ENCODE results near the gene IGSF3. TPM values are rescaled to one million over a fixed set of nuclear protein-coding genes. Genes with fewer than 3 reads are reported as not detected.

Gene IGSF3
- total RNA-seq, 1 experiment from 2014 or later: 32.4 TPM

DNA sequence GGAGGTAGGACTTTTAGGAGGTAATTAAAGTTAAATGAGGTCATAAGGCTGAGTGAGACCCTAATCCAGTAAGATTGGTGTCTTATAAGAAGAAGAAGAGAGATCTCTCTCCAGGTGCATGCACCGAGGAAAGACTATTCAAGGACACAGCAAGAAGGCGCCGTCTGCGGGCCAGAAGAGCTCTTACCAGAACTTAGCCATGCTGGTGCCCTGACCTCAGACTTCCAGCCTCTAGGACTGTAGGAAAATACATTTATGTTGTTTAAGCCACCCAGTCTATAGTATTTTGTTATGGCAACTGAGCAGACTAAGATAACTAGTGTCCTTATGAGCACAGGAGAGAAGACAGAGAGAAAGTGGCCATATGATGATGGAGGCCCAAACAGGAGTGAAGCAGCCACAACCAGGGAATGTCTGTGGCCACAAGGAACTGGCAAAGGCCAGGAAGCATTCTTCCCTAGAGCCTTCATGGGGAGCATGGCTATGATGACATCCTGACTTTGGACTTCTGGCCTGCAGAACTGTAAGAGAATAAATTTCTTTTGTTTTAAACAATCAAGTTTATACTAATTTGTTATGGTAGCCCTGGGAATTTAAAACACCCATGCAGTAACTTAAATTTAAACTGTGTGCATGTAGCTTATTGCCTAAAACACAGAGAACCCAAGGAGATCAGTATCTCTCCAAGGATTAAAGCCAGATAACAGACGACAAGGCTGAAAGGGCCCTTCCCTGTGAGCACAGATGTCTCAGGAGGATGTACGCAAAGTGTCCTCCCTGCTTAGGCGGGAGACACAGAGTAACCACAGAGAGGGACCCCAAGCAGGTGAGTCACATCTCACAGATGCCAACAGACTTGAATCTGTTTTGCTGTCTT is 86.8 kb downstream of the IGSF3 start:
- no peak for ATAC-seq
- Mint-ChIP-seq H3K27ac (no peak overlapping the region), H3K36me3 (peaks cover 11% of the 10 kb centered on the region), H3K9me3 (no peaks in the 10 kb centered on the region), H3K27me3 (ENCODE audit: low read depth) (no peaks in the 10 kb centered on the region), H3K4me1 (no peaks in the 10 kb centered on the region), H3K4me3 (no peak overlapping the region)
- TF ChIP-seq, protein P1, sequence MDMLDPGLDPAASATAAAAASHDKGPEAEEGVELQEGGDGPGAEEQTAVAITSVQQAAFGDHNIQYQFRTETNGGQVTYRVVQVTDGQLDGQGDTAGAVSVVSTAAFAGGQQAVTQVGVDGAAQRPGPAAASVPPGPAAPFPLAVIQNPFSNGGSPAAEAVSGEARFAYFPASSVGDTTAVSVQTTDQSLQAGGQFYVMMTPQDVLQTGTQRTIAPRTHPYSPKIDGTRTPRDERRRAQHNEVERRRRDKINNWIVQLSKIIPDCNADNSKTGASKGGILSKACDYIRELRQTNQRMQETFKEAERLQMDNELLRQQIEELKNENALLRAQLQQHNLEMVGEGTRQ (CRISPR knock-in tag; IDR thresholded peaks at IDR 0.05): no peak
- TF ChIP-seq, protein P2, sequence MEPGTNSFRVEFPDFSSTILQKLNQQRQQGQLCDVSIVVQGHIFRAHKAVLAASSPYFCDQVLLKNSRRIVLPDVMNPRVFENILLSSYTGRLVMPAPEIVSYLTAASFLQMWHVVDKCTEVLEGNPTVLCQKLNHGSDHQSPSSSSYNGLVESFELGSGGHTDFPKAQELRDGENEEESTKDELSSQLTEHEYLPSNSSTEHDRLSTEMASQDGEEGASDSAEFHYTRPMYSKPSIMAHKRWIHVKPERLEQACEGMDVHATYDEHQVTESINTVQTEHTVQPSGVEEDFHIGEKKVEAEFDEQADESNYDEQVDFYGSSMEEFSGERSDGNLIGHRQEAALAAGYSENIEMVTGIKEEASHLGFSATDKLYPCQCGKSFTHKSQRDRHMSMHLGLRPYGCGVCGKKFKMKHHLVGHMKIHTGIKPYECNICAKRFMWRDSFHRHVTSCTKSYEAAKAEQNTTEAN (CRISPR knock-in tag; IDR thresholded peaks at IDR 0.05): no peak
- no peak for TF ChIP-seq GTF2I (CRISPR knock-in tag; conservative IDR thresholded peaks at IDR 0.05)
- TF ChIP-seq CREM (CRISPR knock-in tag; IDR thresholded peaks at IDR 0.05): no peak
- TF ChIP-seq, protein P3, sequence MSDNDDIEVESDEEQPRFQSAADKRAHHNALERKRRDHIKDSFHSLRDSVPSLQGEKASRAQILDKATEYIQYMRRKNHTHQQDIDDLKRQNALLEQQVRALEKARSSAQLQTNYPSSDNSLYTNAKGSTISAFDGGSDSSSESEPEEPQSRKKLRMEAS (CRISPR knock-in tag; IDR thresholded peaks at IDR 0.05): no peak
- TF ChIP-seq MYBL2 (CRISPR knock-in tag; IDR thresholded peaks at IDR 0.05): no peak
- TF ChIP-seq ESRRA (CRISPR knock-in tag; IDR thresholded peaks at IDR 0.05; ENCODE audit: borderline replicate concordance): no peak
- TF ChIP-seq, protein P4, sequence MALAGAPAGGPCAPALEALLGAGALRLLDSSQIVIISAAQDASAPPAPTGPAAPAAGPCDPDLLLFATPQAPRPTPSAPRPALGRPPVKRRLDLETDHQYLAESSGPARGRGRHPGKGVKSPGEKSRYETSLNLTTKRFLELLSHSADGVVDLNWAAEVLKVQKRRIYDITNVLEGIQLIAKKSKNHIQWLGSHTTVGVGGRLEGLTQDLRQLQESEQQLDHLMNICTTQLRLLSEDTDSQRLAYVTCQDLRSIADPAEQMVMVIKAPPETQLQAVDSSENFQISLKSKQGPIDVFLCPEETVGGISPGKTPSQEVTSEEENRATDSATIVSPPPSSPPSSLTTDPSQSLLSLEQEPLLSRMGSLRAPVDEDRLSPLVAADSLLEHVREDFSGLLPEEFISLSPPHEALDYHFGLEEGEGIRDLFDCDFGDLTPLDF (CRISPR knock-in tag; IDR thresholded peaks at IDR 0.05): no peak
- no peak for TF ChIP-seq PRRX2 (CRISPR knock-in tag; IDR thresholded peaks at IDR 0.05)
- no peak for TF ChIP-seq NFYB (CRISPR knock-in tag; conservative IDR thresholded peaks at IDR 0.05; ENCODE audit: low read depth)
- no peak for TF ChIP-seq NFATC4 (CRISPR knock-in tag; IDR thresholded peaks at IDR 0.05)
- TF ChIP-seq FOXP1 (CRISPR knock-in tag; IDR thresholded peaks at IDR 0.05; ENCODE audit: borderline replicate concordance): no peak
- TF ChIP-seq ZNF416 (CRISPR knock-in tag; IDR thresholded peaks at IDR 0.05): no peak
- TF ChIP-seq ZNF138 (CRISPR knock-in tag; conservative IDR thresholded peaks at IDR 0.05): no peak
- no peak for TF ChIP-seq GABPB1 (CRISPR knock-in tag; IDR thresholded peaks at IDR 0.05)
- TF ChIP-seq NR3C1 (CRISPR knock-in tag; conservative IDR thresholded peaks at IDR 0.05; ENCODE audit: low read depth): no peak
- no peak for TF ChIP-seq ZNF671 (CRISPR knock-in tag; IDR thresholded peaks at IDR 0.05)
- TF ChIP-seq, protein P5, sequence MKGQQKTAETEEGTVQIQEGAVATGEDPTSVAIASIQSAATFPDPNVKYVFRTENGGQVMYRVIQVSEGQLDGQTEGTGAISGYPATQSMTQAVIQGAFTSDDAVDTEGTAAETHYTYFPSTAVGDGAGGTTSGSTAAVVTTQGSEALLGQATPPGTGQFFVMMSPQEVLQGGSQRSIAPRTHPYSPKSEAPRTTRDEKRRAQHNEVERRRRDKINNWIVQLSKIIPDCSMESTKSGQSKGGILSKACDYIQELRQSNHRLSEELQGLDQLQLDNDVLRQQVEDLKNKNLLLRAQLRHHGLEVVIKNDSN (CRISPR knock-in tag; IDR thresholded peaks at IDR 0.05): no peak
- ChIA-PET POLR2A (no interaction called here), CTCF (no interaction called here)
- DNase-seq (ENCODE audit: low spot score): no peak

DNA sequence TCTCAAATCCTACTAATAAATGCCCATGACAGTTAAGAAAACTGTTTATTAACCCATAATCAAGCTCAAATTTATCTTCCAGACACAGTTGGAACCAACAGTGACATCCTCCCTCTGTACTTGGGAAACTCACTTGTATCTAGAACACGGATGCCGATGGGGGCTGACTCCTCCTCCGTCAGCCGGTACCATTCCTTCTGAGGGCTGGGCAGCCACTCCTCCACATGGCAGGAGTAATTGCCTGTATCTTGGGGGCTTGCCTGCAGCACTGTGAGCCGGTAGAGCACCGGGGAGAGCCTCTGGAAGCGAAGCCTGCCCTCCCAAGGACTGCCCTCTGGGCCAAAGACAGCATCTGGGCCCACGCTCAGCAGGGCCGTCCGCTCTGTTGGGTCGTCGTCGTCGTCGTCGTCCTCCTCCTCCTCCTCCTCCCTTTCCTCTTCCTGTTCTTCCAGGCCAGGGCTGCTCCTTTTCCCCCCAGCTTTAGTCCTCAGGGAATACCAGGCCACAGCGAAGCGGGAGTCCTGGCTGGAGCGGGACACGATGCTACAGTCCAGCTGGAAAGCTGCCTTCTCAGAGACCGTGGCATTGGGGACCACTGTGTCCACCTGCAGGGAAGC is 88.2 kb downstream of the IGSF3 start:
- no peak for ATAC-seq
- Mint-ChIP-seq H3K27ac (no peak overlapping the region), H3K36me3 (peaks cover 4% of the 10 kb centered on the region), H3K4me1 (peaks cover 6% of the 10 kb centered on the region), H3K9me3 (no peaks in the 10 kb centered on the region), H3K27me3 (ENCODE audit: low read depth) (no peaks in the 10 kb centered on the region), H3K4me3 (no peak overlapping the region)
- DNase-seq (ENCODE audit: low spot score): no peak
- ChIA-PET CTCF (interaction anchor here (0.9 kb wide), 1 partner anchor 17 kb away, joined by 3 read pairs; no protein-coding TSS in a partner anchor), POLR2A (no interaction called here)
- TF ChIP-seq FOXJ3 (CRISPR knock-in tag; IDR thresholded peaks at IDR 0.05; ENCODE audit: borderline replicate concordance) (no peak), OVOL2 (CRISPR knock-in tag; IDR thresholded peaks at IDR 0.05; ENCODE audit: borderline replicate concordance) (no peak), CBFB (CRISPR knock-in tag; IDR thresholded peaks at IDR 0.05; ENCODE audit: low read depth) (no peak), GTF2I (CRISPR knock-in tag; conservative IDR thresholded peaks at IDR 0.05) (no peak), ZBTB21 (CRISPR knock-in tag; IDR thresholded peaks at IDR 0.05; ENCODE audit: borderline replicate concordance) (no peak), SOX15 (CRISPR knock-in tag; IDR thresholded peaks at IDR 0.05) (no peak), ZNF416 (CRISPR knock-in tag; IDR thresholded peaks at IDR 0.05) (no peak), MXD4 (CRISPR knock-in tag; IDR thresholded peaks at IDR 0.05; ENCODE audit: borderline replicate concordance) (no peak), ZNF263 (CRISPR knock-in tag; IDR thresholded peaks at IDR 0.05; ENCODE audit: low read depth) (no peak), ELF4 (CRISPR knock-in tag; IDR thresholded peaks at IDR 0.05; ENCODE audit: low read depth) (no peak)
- TF ChIP-seq, protein P6, sequence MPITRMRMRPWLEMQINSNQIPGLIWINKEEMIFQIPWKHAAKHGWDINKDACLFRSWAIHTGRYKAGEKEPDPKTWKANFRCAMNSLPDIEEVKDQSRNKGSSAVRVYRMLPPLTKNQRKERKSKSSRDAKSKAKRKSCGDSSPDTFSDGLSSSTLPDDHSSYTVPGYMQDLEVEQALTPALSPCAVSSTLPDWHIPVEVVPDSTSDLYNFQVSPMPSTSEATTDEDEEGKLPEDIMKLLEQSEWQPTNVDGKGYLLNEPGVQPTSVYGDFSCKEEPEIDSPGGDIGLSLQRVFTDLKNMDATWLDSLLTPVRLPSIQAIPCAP (CRISPR knock-in tag; IDR thresholded peaks at IDR 0.05): no peak
- TF ChIP-seq, protein P2 (CRISPR knock-in tag; IDR thresholded peaks at IDR 0.05): no peak
- TF ChIP-seq, protein P7, sequence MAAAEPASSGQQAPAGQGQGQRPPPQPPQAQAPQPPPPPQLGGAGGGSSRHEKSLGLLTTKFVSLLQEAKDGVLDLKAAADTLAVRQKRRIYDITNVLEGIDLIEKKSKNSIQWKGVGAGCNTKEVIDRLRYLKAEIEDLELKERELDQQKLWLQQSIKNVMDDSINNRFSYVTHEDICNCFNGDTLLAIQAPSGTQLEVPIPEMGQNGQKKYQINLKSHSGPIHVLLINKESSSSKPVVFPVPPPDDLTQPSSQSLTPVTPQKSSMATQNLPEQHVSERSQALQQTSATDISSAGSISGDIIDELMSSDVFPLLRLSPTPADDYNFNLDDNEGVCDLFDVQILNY (CRISPR knock-in tag; IDR thresholded peaks at IDR 0.05): no peak

Data from WTC11 (cell line).